Bone marrow (tissue), 2 donors: ENCODE data around the gene CTNND2.
"Not testable (repeated sequence)": the region's sequence is repeated elsewhere in the genome, so short reads cannot be mapped to it uniquely, and the experiment has no call there.

Source experiments
- DNase-seq, 2 donors: peaks; one replicate each; lab custom pipeline; 2025; lab: John Stamatoyannopoulos, UW

Gene CTNND2

DNA sequence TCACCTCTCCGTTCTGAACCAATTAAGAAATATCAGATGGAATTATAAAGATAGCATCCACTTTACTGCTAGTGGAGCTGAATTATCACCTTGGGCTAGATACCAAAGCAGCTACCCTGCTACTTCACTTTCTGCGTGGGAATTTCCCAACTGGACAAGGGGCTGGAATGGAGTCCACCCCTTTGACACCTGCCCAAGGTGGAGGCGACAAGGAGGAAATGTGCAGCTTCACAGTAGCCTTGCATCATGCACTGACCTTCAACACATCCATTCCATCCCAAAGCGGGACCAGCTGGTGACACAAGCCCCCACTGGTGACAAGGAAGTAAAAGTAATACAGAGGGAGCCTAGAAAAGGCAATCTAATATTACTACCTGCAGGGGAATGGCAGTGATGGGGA, 30.7 kb downstream of the CTNND2 start:
- no peak for DNase-seq

DNA sequence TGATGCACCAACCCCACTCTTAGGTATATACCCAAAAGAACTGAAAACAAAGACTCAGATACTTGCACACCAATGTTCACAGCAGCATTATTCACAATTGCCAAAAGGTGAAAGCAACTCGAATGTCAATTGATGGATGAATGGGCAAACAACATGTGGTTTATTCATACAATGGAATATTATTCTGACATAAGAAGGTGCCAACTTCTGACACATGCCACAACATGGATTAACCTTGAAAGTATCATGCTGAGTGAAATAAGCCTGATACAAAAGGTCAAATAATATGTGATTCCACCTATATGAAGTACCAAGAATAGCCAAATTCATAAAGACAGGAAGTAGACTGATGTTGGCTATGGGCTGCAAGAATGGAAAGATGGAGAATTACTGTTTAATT, 35.0 kb downstream of the CTNND2 start:
- DNase-seq = no peak

DNA sequence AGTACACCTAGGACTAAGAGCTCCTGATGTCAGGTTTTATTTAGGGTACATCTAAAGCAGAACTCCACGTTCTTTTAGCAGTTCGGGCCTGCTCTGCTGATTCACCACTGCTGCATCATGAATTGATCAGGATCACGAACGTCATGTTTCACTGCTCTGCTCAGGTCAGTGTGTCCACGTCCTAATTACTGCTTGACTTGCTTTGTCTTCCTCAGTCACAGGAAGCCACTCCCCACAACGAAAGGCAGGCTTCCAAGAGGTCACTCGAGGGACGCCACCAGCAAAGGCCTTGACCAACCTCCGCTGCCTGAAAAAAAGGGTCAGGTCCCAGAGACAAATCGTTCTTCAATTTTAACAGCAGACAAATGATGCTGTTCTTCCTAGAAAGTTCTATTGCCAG, 40.3 kb downstream of the CTNND2 start:
- DNase-seq = no peak

DNA sequence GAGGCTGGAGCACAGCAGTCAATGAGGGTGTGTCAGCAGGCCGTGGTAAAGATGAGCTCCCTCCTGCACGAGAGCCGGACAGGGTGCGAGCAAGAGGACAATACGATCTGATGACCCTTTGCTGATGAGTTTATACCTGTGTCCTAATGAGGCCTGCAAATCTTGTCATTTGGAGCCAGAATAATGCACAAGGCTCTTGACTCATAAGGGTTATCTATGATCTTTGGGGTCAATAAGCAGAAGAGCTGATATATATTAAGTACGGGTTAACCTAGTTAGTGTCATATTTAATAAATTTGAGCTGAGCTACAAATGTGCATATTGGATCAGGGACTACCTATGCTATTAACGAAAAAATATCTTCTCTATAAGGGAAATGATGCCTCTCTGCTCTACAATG, 46.9 kb downstream of the CTNND2 start:
- DNase-seq = no peak

DNA sequence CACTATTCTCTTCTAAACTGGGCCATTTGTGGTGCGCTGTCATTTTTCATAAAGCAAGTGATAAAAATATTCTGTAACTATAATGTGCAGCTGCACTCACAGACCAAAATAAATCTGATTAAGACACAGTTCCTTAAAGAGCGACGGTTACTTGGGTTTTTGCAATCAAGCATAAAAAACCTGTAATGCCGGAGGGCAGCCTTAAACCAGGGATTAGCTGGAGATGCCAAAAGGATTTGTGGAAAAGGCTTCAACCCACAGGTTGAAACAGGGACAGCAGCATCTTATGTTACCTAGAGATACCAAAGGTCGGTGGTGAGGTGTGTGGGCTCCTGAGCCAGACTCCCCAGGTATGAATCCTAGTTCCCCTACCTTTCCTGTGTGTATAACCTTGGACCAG, 49.3 kb downstream of the CTNND2 start:
- DNase-seq = no peak

DNA sequence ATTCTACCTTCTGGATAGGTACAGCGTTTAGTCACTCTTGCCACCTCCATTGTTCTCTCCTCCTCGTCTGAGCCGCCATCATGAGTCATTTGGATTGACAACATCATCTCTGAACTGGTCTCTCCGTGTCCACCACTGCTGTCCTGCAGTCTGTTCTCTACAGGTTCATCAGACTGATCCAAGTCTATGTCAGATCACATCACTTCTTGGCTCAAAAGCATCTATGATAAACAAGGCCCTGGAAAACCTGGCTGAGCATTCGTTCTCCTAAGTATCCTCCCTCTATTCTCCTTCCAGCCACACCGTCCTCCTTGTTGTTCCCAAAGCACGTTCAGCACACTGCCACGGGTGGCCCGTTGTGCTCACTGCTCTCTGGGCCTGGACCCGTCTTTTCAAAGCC, 50.5 kb downstream of the CTNND2 start:
- no peak for DNase-seq

DNA sequence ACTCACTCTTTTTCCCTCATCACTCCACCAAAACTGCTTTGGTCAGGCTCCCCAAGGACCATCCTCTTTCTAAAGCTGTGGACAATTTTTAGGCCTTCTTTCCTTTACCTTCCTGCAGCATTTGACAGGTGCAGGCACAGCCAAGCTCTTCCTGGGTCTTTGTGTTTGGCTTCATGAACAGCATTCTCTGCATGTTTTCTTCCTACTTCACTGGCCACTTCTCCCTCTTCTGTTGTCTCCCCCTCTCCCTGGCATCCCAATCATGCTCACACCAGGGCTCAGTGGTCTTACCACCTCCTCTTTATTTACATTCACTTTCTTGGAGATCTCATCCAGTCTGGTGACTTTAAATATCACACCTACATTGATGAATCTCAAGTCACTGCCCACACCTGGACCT, 51.1 kb downstream of the CTNND2 start:
- no peak for DNase-seq

DNA sequence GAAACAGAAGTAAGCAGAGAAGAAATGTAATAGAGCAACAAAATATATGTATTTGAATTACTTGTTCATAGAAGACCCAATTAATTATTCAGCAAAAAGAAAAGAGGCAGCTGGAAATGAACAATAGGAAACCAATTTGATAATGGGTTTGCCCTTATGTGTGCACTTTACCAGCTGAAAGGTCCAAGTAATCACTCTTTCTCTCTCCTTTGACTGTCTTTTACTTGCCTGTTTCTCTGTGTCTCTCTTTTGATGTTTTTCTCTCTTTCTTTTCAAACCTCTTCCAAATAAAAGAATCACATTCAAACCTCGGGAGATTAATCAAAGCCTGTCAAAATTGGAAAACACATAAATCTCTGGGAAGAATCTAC, 51.5 kb downstream of the CTNND2 start:
- no peak for DNase-seq

DNA sequence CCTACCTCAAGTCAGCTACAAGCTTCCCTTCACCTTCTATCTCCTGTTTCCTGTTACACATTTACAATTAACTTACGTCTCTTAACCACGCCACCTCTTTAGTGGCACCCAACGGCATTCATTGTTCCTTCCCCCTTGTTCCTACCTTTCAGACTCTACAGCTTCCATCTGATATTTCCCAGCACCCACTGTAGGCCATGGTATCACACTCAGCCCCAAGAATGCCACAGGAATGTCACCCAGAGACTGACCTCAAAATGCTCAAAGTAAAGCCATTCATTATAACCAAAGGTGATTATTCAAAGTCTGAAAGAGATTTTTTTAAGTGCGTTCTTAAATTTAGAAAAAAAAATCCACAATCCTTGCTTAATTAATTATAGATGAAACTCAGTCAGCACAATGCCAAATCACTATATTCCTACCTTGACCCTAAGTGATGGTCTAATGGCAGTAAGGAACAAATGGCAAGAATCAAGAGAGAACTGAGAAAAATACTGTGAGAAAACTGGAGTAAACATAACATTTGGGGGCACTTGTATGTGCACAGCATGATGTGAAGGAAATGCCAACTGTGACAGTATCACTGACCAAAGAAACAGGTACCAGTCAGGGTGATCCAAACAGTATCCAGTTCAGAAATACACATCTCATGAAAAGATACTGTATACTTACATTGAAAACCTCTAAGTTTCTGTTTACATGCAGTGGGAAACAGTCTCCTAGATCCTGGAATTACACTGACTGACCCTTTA, 52.1 kb downstream of the CTNND2 start:
- no peak for DNase-seq

DNA sequence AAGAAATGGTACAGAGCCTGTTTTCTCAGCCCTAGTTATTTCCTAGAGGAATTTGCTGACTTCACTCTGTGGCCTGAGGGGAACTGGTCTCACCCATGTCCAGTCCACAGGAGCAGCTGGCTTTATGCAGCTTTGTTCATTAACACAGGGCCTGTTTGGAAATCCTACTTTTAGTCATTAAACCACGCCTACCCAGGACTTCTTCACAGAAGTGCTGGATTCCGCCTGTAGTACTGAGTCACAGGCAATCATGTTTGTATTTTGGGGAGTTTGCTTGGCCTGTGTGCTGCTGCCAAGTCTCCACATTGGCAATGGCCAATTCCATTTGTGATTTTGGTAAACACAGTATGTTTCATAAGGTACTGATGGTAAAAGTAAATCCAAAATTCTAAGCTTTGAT, 52.8 kb downstream of the CTNND2 start:
- DNase-seq = no peak

DNA sequence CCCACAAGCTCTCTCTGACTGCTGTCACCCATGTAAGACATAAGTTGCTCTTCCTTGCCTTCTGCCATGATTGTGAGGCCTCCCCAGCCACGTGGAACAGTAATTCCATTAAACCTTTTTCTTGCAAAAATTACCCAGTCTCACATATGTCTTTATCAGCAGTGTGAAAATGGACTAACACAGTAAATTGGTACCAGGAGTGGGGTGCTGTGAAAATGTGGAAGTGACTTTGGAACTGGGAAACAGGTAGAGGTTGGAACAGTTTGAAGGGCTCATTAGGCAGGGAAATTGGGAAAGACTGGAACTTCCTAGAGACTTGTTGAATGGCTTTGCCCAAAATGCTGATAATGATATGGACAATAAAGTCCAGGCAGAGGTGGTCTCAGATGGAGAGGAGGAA, 75.7 kb downstream of the CTNND2 start:
- DNase-seq = not testable (repeated sequence)

DNA sequence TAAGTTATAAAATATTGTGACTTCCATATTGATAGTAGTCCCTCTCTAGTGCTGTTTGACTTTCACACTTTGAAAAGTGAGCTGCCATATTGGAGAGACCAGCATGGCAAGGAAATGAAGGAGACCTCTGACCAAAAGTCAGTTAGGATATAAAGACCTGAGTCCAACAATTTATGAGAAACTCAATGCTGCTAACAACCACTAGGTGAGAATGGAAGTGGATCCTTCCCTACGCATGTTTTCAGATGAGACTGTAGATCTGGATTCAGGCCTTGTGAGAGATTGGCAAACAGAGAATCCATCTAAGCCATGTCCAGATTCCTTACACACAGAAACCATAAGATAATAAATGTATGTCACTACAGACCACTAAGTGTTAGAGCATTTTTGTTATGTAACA, 81.6 kb downstream of the CTNND2 start:
- no peak for DNase-seq

DNA sequence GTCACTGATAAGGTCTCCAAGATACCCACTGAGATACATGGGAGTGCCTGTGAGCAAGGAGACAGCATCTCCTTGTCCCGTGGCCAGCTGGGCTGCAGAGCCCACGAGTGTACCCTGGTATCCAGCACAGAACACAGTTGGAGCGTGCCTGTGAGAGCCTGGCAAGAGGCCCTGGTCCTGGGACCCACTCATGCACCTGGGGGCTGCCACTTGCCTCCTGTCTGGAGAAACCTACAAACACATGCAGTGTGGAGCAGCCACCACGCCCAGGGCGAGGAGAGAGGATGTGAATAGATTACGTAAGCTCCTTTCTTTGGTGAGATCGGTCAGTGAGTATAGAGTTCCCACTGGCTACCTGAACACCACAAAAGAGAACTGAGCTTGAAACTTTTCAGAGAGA, 88.3 kb downstream of the CTNND2 start:
- no peak for DNase-seq

DNA sequence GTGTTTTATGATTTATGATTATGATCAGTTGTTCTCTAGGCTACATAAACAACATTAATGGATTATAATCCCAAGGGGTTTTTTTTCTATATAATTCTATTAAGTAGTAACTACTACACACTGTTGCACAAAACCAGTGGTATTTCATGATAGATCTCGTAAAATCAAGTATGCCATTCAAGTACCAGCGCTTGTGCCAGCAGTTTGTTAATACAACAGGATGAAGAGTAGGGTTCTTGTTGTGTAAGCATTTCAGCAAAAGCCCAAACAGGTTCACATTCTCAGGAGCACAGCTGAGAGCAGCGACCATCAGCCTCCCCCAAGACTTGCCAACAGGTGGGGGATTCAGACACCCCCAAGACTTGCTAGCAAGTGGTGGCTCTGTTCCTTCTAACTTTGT, 88.8 kb downstream of the CTNND2 start:
- DNase-seq = no peak

DNA sequence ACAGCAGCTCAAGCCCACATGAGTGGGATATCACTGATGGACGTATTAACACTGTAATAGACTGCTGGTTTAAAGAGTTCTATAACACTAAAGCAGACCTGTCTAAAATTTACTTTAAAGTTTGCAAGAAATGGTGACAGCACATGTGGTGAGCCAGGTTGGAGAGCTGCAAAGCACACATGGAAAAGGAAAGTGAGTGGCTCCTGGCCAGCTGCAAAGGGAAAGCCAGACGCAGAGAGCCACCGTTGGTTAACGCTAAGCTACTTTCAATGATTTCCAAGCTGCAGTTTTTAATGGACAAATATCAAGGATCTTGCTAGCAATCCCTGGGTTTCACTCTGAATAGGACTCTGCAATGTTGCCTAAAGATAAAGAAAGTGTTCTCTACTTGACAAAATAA, 89.9 kb downstream of the CTNND2 start:
- no peak for DNase-seq

DNA sequence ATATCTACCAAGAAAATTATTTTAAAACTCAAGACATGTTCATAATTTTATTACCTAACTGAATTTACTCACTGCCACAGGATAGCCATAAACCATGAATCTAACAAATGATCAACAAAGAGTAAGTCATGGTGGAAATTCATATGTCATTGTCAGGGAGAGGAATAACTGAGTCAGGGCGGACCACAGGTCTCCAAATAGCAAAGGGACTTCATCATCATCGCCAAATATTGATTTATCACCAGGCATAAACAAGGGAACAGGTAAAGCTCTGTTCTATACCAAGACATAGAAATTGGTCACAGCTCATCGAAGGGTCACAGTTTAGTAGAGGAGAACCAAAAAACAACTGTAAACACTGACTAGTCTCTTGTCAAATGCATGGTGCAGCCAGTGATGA, 94.8 kb downstream of the CTNND2 start:
- no peak for DNase-seq

DNA sequence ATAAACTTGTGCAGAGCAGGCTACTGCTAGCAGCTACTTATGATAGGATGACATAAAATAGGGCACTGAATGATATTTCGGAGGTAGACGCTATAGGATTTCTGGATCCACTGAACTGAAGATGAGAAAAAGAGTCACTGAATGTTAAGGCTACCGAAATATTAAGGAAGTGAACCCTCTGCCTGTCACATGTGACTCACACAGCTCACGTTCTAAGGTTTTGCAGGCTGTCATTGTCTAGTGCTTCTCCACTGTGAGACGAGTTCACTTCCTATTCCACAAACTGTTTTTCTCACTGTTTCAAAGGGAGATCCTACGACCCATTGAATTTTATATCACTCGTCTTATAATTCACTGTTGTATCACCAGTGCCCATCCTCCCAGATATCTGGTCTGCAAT, 100.8 kb downstream of the CTNND2 start:
- no peak for DNase-seq

DNA sequence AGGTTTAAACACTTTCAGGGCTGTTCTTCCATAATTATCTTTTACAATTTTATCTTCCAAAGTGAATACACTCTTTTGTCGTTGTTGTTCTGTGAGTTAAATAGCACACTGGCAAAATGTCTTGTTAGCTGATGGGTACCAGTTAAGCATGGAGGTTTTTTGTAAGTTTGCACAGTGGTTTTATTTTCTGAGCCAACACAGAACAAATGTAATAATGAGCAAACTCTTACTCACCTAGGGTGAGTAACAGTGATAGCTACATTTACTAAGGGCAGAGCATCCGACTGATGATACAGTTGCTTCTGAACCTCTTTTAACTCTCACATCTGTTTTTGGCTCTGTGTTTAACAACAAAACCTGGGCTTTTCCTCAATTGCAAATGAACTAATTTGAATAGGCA, 103.2 kb downstream of the CTNND2 start:
- DNase-seq = no peak

DNA sequence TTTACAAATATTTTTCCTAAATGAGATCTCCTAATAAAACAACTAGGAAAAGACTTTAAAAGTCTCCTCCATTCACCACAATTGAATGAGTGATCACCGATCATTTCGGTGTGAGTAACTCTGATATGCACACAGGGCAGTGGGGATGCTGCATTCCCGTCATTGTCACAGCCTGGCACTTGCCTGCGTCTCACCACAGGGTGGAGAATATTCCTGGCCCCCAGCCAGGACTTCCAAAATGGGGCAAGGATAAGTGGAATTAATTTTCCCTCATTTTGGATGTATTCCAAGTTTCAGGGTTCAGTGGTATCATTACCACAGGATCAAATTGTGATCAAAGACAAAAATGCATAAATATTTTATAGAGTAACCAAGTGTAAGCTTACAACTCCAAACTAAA, 107.1 kb downstream of the CTNND2 start:
- DNase-seq = no peak

DNA sequence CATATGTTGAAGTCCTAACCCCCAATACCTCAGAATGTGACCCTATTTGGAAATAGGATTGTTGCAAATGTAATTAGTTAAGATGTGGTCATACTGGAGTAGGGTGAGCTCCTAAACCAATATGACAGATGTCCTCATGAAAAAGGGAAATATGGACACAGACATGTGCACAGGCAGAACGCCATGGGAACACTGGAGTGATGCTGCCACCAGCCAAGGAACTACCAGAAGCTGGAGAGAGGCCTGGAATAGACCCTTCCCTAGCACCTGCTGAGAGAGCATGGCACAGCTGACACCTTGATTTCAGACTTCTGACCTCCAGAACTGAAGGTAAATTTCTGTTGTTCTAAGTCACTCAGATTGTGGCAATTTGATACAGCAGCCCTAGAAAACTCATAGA, 110.8 kb downstream of the CTNND2 start:
- DNase-seq = no peak

DNA sequence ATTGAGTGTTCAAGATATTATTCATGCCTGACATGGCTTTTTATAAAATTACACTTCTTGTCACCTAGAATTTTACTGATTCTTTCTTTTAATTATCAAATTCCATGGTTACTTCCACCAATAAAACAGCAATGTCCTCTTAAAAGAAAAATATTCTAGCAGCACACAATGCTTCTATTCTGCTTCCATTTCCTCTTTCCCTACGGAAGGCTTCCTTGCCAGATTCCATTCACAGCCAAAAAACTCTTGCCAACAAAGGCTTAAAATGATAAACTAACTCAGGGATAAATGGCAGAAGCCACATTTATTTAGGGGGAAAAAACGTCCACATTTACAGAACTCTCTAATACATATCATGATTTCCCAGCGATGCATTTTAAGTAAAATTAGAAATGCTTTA, 111.6 kb downstream of the CTNND2 start:
- no peak for DNase-seq

DNA sequence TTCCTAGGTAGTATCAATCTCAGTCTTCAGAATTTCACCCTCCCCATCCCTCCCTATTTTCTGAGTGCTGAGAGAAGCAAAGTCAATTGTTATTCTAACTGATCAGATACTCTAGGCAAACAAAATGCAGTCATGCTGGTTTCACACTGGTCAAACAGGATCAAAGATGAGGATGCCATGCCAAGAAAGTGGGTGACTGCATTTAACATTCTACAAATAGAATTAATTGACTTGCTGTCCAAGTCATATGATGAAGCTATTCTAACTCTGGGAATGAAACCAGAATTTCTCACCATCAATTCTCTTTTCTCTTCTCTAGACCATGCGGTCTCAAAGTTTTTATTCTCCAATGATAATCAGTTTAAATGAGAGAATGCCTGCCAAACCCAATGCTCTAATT, 112.5 kb downstream of the CTNND2 start:
- no peak for DNase-seq

DNA sequence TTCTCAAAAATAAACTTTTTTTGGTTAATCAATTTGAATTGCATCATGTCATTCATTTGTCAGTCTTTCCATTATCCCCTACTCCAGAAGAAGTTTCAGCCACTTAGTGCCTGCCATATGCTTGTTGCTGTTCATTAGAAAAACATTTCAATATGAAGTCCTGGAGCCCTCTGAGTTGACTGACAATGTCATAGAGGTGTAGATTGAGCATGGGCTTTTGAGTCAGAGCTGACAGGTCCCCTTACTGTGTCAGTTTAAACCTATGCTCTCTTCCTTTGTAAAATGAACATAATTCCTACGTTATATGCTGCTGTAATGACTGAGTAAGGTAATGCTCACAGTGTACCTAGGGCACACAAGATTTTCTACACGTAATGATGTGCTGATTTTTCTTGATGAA, 114.0 kb downstream of the CTNND2 start:
- no peak for DNase-seq

DNA sequence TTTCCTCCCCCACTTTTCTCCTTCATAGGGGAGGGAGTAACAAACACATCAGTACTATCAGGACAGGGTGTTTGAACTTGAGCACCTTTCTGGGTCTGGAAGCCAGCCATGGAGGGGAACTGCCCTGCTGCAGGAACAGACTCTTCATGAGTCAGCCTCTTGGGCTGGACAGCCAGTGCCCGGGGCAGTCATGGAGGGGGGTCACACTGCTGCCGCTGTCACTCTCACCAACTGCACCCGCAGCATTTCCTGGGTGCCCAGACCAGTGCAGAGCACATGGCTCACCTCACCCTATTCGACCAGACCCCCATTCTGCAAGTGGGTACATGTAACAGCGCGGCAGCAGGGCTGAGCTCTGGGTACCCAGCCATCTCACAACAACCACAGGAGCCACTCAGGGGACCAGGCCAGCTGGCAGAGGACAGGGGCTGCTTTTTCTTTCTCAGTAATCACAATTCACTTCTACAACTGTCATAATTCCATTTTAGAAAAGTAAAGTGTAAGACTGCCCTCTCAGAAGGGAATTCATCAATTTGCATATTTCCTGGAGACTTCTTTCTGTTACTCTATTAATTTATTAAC, 118.4 kb downstream of the CTNND2 start:
- DNase-seq = no peak
